Left ventricle myocardium inferior (tissue), 1 donor: Measurements from ENCODE around the gene PIH1D1. TPM values are rescaled to one million over a fixed set of nuclear protein-coding genes. Genes with fewer than 3 reads are reported as not detected.

Experiments
- DNase-seq: peaks from one replicate; pipeline ENCODE4 v3.0.0-alpha.2; 2020
- H3K27ac ChIP-seq: fragments of 200-600 bp; replicated peaks from 2 replicates; pipeline ENCODE4 v1.8.0; 2021
- H3K27me3 ChIP-seq: fragments of 200-600 bp; 2 replicates; pipeline ENCODE4 v1.8.0; 2021; ENCODE audit warnings: low read depth
- H3K36me3 ChIP-seq: fragments of 200-600 bp; 2 replicates; pipeline ENCODE4 v1.8.0; 2021
- H3K4me1 ChIP-seq: fragments of 200-600 bp; 2 replicates; pipeline ENCODE4 v1.8.0; 2021
- H3K4me3 ChIP-seq: fragments of 200-600 bp; 2 replicates; pipeline ENCODE4 v1.8.0; 2021; ENCODE audit warnings: mild to moderate bottlenecking, moderate library complexity
- H3K9me3 ChIP-seq: fragments of 200-600 bp; replicated peaks from 2 replicates; pipeline ENCODE4 v1.8.0; 2021
- intact Hi-C: fragments of 100-400 bp; cut with micrococcal nuclease; formaldehyde crosslinking; loops from one replicate; pipeline ENCODE4 v1.11.0; 2022
- total RNA-seq: library from RNA; stranded (reverse); fragmentation: NEBNext Ultra II Directional; extraction: Animal tissue kit (Norgen Biotek cat#: 25700); gene quantifications from one replicate; pipeline ENCODE4 v1.2.1, GENCODE V29; 2021
- TF ChIP-seq, protein P1 (sequence below): fragments of 200-600 bp; IDR thresholded peaks from 2 replicates; pipeline ENCODE4 v1.8.0; 2021; ENCODE audit warnings: antibody characterized with exemption, mild to moderate bottlenecking, borderline replicate concordance
- donor health status: DM: no; HTN: yes; CAD: no; lungs with severe emphysema.

The PIH1D1 gene
- total RNA-seq, 1 donor from 2014 or later = 24.7 TPM

DNA sequence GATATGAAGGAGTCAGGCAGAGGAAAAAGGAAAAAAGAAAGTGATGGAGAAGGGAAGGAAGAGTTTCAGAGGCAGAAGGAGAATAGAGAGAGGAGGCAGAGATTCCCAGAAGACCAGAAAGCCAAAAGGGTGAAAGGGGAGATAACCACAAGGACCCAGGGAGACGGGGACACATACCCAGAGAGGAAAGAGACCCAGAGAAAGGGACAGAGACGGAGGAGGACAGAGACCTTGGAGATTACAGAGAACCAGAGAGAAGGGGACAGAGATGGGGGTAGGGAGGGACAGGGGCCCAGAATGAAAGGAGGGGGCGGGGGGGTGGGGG lies 29.8 kb downstream of the PIH1D1 start:
- TF ChIP-seq, protein P1, sequence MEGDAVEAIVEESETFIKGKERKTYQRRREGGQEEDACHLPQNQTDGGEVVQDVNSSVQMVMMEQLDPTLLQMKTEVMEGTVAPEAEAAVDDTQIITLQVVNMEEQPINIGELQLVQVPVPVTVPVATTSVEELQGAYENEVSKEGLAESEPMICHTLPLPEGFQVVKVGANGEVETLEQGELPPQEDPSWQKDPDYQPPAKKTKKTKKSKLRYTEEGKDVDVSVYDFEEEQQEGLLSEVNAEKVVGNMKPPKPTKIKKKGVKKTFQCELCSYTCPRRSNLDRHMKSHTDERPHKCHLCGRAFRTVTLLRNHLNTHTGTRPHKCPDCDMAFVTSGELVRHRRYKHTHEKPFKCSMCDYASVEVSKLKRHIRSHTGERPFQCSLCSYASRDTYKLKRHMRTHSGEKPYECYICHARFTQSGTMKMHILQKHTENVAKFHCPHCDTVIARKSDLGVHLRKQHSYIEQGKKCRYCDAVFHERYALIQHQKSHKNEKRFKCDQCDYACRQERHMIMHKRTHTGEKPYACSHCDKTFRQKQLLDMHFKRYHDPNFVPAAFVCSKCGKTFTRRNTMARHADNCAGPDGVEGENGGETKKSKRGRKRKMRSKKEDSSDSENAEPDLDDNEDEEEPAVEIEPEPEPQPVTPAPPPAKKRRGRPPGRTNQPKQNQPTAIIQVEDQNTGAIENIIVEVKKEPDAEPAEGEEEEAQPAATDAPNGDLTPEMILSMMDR = no peak
- peaks cover 41% of the 10 kb centered on the region for H3K4me1 ChIP-seq
- H3K36me3 ChIP-seq = no peaks in the 10 kb centered on the region
- H3K27me3 ChIP-seq = peaks cover 100% of the 10 kb centered on the region
- H3K27ac ChIP-seq = no peak overlapping the region
- no peaks in the 10 kb centered on the region for H3K9me3 ChIP-seq
- H3K4me3 ChIP-seq = peak overlapping the region; percentile 56
- no peak for DNase-seq
- intact Hi-C loops = no loop called here

DNA sequence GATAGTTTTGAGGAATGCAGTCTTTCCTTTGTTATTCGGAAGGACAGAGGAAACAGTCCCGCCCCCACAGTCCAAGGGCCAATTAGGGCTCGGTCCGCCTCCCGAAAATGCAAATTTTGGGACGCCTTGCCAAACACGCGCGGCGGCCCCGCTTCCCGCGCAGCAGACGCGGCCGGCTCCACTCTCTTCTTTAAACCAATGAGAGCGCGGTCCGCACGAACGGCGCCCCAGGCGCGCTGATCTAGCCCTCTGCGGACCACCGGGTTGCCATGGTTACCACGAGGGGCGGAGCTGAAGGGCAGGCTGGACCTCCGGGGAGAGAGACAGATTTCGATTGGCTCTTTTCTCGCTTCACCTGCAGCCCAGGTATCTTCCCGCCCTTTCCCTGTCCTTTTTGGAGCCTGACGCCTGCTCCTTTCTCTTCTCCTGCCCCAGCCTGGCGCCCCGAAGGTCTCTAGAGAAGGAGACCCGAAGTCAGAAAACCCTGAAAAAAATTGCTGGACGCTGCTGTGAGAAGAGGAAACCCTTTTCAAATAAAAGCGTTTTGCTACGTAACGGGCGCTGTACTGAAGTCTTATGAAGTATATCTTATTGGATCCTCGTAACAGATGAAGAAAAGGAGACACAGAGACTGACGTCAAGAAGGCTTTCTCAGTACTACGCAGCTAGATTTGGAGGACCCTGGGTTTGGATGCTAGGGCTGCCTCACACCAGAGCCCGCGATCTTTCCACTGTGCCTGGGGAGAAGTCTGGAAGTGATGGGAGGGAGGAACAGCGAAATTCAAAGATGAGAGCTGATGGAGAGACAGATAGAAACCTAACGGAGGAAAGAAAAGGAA lies 30.4 kb downstream of the PIH1D1 start:
- no peak overlapping the region for H3K27ac ChIP-seq
- peak overlapping the region; percentile 56 for H3K4me3 ChIP-seq
- no peaks in the 10 kb centered on the region for H3K9me3 ChIP-seq
- H3K36me3 ChIP-seq = no peaks in the 10 kb centered on the region
- H3K4me1 ChIP-seq = peaks cover 39% of the 10 kb centered on the region
- intact Hi-C loops = no loop called here
- peak; percentile 71 for DNase-seq
- peaks cover 100% of the 10 kb centered on the region for H3K27me3 ChIP-seq
- TF ChIP-seq, protein P1 = no peak

DNA sequence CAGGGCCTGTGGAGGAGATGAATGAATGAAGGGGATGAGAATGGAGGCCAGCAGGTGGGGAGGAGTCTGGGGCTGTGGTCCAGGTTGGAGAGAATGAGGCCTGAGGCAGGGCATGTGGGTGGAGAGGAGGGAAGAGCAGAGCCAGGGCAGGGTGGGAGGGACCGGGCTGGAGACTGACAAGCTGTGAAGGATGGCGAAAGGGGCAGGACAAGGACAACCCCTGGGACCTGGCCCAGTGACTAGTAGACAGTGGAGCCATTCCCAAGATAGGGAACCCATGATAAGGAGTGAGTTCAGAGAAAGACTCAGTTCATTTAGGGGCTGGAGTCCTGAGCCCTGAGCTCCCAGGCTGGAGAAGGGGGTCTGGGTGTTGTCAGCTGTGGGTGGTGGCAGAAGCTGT lies 31.4 kb downstream of the PIH1D1 start:
- intact Hi-C loops = no loop called here
- no peaks in the 10 kb centered on the region for H3K36me3 ChIP-seq
- no peak for DNase-seq
- peaks cover 35% of the 10 kb centered on the region for H3K4me1 ChIP-seq
- no peaks in the 10 kb centered on the region for H3K9me3 ChIP-seq
- H3K27me3 ChIP-seq = peaks cover 100% of the 10 kb centered on the region
- H3K27ac ChIP-seq = no peak overlapping the region
- H3K4me3 ChIP-seq = no peak overlapping the region
- TF ChIP-seq, protein P1 = no peak

DNA sequence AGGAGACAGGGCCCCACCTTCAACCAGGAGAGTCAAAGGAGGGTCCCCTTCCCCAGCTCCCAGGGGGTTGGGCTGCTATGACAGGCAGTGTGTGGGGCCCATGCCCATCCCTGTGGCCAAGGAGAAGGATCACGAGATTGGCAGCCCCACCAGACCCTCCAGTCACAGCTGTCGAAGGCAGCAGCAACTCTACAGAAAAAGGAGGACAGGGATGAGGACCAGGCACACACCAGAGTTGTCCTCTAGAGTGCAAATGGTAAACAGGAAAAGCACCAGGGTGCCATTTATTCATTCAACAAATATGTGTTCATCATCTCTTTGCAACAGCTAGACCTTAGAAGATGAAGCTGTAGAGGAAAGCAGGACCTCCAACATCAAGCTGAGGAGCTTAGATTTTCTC lies 32.4 kb downstream of the PIH1D1 start:
- no peaks in the 10 kb centered on the region for H3K36me3 ChIP-seq
- peaks cover 100% of the 10 kb centered on the region for H3K27me3 ChIP-seq
- H3K4me3 ChIP-seq = no peak overlapping the region
- no peaks in the 10 kb centered on the region for H3K9me3 ChIP-seq
- intact Hi-C loops = no loop called here
- no peak for DNase-seq
- no peak overlapping the region for H3K27ac ChIP-seq
- peaks cover 35% of the 10 kb centered on the region for H3K4me1 ChIP-seq
- TF ChIP-seq, protein P1 = no peak

DNA sequence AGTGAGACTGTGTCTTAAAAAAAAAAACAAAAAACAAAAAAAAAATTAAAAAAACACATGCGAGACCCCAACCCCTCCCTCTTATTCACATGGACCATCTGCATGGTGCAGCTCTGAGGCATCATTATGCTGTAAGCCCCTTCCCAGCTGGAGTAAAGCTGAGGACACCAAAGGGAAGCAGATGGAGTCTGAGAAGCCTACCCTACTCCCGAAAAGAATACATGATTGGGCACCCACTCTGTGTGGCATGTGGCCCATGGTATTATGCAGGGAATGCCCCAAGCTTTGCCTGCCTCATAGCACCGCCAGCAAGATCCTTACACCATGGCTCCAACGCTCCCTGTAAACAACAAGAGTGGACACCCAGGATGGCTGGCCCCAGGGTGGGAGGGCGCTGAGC lies 33.1 kb downstream of the PIH1D1 start:
- Histone ChIP-seq H3K4me1 (peaks cover 30% of the 10 kb centered on the region), H3K36me3 (no peaks in the 10 kb centered on the region), H3K27me3 (peaks cover 100% of the 10 kb centered on the region), H3K4me3 (no peak overlapping the region), H3K9me3 (no peaks in the 10 kb centered on the region), H3K27ac (no peak overlapping the region)
- no peak for DNase-seq
- TF ChIP-seq, protein P1 = no peak
- intact Hi-C loops = no loop called here
